ENCODE data around the gene GID8. TPM values are rescaled to one million over a fixed set of nuclear protein-coding genes. Genes with fewer than 3 reads are reported as not detected.

Gene GID8
- total and polyA plus RNA-seq, 2 of the 13 experiments (the other 11 are each of a cell fraction or from before 2014, with no cell fraction given) = 39.6 to 59.8 TPM

DNA sequence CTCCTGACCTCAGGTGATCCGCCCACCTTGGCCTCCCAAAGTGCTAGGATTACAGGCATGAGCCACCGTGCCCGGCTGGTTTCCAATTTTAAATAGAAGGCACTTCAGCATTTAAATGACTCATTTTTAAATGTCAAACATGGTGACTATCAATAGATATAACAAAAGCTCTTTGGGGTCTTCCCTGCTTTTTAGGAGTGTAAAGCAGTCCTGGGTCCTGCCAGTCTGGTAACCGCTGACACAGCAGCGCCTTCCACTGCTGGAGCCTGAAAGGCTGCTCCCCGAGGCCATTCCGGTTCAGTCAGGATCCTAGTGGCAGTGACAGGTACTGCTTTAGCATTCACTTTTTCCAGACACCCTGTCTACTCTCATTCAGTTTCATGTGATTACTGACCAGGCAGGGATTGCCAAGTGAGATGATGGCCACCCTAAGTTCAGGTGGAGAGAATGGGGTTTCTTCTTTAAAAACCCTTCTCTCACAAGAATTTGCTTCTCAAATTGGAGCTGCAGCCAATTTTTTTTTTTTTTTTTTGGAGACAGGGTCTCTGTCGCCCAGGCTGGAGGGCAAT is 16.7 kb upstream of the GID8 start (continued):
- TF ChIP-seq, protein P1, sequence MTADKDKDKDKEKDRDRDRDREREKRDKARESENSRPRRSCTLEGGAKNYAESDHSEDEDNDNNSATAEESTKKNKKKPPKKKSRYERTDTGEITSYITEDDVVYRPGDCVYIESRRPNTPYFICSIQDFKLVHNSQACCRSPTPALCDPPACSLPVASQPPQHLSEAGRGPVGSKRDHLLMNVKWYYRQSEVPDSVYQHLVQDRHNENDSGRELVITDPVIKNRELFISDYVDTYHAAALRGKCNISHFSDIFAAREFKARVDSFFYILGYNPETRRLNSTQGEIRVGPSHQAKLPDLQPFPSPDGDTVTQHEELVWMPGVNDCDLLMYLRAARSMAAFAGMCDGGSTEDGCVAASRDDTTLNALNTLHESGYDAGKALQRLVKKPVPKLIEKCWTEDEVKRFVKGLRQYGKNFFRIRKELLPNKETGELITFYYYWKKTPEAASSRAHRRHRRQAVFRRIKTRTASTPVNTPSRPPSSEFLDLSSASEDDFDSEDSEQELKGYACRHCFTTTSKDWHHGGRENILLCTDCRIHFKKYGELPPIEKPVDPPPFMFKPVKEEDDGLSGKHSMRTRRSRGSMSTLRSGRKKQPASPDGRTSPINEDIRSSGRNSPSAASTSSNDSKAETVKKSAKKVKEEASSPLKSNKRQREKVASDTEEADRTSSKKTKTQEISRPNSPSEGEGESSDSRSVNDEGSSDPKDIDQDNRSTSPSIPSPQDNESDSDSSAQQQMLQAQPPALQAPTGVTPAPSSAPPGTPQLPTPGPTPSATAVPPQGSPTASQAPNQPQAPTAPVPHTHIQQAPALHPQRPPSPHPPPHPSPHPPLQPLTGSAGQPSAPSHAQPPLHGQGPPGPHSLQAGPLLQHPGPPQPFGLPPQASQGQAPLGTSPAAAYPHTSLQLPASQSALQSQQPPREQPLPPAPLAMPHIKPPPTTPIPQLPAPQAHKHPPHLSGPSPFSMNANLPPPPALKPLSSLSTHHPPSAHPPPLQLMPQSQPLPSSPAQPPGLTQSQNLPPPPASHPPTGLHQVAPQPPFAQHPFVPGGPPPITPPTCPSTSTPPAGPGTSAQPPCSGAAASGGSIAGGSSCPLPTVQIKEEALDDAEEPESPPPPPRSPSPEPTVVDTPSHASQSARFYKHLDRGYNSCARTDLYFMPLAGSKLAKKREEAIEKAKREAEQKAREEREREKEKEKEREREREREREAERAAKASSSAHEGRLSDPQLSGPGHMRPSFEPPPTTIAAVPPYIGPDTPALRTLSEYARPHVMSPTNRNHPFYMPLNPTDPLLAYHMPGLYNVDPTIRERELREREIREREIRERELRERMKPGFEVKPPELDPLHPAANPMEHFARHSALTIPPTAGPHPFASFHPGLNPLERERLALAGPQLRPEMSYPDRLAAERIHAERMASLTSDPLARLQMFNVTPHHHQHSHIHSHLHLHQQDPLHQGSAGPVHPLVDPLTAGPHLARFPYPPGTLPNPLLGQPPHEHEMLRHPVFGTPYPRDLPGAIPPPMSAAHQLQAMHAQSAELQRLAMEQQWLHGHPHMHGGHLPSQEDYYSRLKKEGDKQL (CRISPR knock-in tag; IDR thresholded peaks at IDR 0.05; ENCODE audit: low read depth) = no peak
- TF ChIP-seq ZNF572 (CRISPR knock-in tag; IDR thresholded peaks at IDR 0.05) (0 out of 2 replicates have a peak, but pooled peaks have one; percentile 24), NCOR1 (IDR thresholded peaks at IDR 0.05; ENCODE audit: borderline replicate concordance, low read length) (no peak), FOXJ3 (CRISPR knock-in tag; IDR thresholded peaks at IDR 0.05; ENCODE audit: borderline replicate concordance) (no peak; the same call in 1 of the 2 replicates), ZNF124 (CRISPR knock-in tag; IDR thresholded peaks at IDR 0.05) (0 out of 2 replicates have a peak, but pooled peaks have one; percentile 32), PHF8 (CRISPR knock-in tag; IDR thresholded peaks at IDR 0.05) (0 out of 2 replicates have a peak, but pooled peaks have one; percentile 22), WIZ (CRISPR knock-in tag; IDR thresholded peaks at IDR 0.05) (no peak), TAF15 (IDR thresholded peaks at IDR 0.05; ENCODE audit: low read depth, low read length, poor library complexity, severe bottlenecking) (no peak), RBM22 (optimal IDR thresholded peaks at IDR 0.05; ENCODE audit: low read length) (peak; percentile 70), ZNF776 (CRISPR knock-in tag; IDR thresholded peaks at IDR 0.05) (no peak)
- TF ChIP-seq, protein P2, sequence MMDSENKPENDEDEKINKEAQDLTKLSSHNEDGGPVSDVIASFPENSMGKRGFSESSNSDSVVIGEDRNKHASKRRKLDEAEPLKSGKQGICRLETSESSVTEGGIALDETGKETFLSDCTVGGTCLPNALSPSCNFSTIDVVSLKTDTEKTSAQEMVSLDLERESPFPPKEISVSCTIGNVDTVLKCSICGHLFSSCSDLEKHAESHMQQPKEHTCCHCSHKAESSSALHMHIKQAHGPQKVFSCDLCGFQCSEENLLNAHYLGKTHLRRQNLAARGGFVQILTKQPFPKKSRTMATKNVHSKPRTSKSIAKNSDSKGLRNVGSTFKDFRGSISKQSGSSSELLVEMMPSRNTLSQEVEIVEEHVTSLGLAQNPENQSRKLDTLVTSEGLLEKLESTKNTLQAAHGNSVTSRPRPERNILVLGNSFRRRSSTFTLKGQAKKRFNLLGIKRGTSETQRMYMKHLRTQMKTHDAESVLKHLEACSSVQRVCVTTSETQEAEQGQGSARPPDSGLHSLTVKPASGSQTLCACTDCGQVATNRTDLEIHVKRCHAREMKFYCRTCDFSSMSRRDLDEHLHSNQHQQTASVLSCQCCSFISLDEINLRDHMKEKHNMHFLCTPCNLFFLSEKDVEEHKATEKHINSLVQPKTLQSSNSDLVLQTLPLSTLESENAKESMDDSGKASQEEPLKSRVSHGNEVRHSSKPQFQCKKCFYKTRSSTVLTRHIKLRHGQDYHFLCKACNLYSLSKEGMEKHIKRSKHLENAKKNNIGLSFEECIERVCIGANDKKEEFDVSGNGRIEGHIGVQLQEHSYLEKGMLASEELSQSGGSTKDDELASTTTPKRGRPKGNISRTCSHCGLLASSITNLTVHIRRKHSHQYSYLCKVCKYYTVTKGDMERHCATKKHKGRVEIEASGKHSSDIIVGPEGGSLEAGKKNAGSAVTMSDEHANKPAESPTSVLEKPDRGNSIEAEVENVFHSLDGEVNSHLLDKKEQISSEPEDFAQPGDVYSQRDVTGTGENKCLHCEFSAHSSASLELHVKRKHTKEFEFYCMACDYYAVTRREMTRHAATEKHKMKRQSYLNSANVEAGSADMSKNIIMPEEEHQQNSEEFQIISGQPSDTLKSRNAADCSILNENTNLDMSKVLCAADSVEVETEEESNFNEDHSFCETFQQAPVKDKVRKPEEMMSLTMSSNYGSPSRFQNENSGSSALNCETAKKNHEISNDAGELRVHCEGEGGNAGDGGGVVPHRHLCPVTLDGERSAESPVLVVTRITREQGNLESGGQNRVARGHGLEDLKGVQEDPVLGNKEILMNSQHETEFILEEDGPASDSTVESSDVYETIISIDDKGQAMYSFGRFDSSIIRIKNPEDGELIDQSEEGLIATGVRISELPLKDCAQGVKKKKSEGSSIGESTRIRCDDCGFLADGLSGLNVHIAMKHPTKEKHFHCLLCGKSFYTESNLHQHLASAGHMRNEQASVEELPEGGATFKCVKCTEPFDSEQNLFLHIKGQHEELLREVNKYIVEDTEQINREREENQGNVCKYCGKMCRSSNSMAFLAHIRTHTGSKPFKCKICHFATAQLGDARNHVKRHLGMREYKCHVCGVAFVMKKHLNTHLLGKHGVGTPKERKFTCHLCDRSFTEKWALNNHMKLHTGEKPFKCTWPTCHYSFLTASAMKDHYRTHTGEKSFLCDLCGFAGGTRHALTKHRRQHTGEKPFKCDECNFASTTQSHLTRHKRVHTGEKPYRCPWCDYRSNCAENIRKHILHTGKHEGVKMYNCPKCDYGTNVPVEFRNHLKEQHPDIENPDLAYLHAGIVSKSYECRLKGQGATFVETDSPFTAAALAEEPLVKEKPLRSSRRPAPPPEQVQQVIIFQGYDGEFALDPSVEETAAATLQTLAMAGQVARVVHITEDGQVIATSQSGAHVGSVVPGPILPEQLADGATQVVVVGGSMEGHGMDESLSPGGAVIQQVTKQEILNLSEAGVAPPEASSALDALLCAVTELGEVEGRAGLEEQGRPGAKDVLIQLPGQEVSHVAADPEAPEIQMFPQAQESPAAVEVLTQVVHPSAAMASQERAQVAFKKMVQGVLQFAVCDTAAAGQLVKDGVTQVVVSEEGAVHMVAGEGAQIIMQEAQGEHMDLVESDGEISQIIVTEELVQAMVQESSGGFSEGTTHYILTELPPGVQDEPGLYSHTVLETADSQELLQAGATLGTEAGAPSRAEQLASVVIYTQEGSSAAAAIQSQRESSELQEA (CRISPR knock-in tag; IDR thresholded peaks at IDR 0.05; ENCODE audit: not compliant biosample characterization) = no peak
- TF ChIP-seq, protein P3, sequence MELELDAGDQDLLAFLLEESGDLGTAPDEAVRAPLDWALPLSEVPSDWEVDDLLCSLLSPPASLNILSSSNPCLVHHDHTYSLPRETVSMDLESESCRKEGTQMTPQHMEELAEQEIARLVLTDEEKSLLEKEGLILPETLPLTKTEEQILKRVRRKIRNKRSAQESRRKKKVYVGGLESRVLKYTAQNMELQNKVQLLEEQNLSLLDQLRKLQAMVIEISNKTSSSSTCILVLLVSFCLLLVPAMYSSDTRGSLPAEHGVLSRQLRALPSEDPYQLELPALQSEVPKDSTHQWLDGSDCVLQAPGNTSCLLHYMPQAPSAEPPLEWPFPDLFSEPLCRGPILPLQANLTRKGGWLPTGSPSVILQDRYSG (CRISPR knock-in tag; IDR thresholded peaks at IDR 0.05) = no peak; the same call in 1 of the 2 replicates
- TF ChIP-seq, protein P4, sequence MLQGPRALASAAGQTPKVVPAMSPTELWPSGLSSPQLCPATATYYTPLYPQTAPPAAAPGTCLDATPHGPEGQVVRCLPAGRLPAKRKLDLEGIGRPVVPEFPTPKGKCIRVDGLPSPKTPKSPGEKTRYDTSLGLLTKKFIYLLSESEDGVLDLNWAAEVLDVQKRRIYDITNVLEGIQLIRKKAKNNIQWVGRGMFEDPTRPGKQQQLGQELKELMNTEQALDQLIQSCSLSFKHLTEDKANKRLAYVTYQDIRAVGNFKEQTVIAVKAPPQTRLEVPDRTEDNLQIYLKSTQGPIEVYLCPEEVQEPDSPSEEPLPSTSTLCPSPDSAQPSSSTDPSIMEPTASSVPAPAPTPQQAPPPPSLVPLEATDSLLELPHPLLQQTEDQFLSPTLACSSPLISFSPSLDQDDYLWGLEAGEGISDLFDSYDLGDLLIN (CRISPR knock-in tag; IDR thresholded peaks at IDR 0.05; ENCODE audit: borderline replicate concordance) = no peak
